IMR-90 (cell line): ENCODE measurements around the gene HOTAIR. TPM values are rescaled to one million over a fixed set of nuclear protein-coding genes. Genes with fewer than 3 reads are reported as not detected.

Experiments used
- ATAC-seq: fragments of 200-7000 bp; cut with Tn5 transposase; 2 replicates; pipeline ENCODE4 v1.9.1; 2020; ENCODE audit warnings: low read depth, mild to moderate bottlenecking, moderate library complexity
- BruUV-seq: library from RNA; stranded (reverse); fragments of 400-500 nt; replicated peaks from 2 replicates; lab custom pipeline; 2021; lab: Mats Ljungman, UMichigan
- CTCF ChIA-PET: fragments of 300-600 bp; formaldehyde crosslinking; extraction: SDS; loops from one replicate; lab custom pipeline; 2021; ENCODE audit warnings: antibody characterized with exemption; lab: Yijun Ruan, JAX
- POLR2A ChIA-PET: fragments of 300-600 bp; sonication (Branson Sonifier 250); formaldehyde crosslinking; loops from one replicate; lab custom pipeline; 2022; ENCODE audit warnings: antibody characterized with exemption; ENCODE audit not compliant: unreplicated experiment; lab: Charles Lee
- DNase-seq: peaks from one replicate; pipeline ENCODE4 v3.0.0; 2013
- H2AFZ ChIP-seq: replicated peaks from 2 replicates; pipeline ENCODE3; 2013; ENCODE audit warnings: low read length, mild to moderate bottlenecking; ENCODE audit not compliant: poor library complexity
- H2AK5ac ChIP-seq: 2 replicates; pipeline ENCODE4 v1.6.1; 2013; ENCODE audit warnings: low read depth, low read length, inconsistent platforms
- H2AK9ac ChIP-seq: replicated peaks from 2 replicates; pipeline ENCODE3; 2013; ENCODE audit warnings: mild to moderate bottlenecking, low read depth, low read length, moderate library complexity; ENCODE audit not compliant: poor library complexity
- H2BK120ac ChIP-seq: 2 replicates; pipeline ENCODE4 v1.6.1; 2013; ENCODE audit warnings: low read depth, low read length, inconsistent platforms
- H2BK15ac ChIP-seq: 3 replicates; pipeline ENCODE4 v1.6.1; 2013; ENCODE audit warnings: low read depth, low read length, inconsistent platforms
- H2BK20ac ChIP-seq: 2 replicates; pipeline ENCODE4 v1.6.1; 2013; ENCODE audit warnings: low read depth, mild to moderate bottlenecking, inconsistent platforms, low read length, moderate library complexity
- H2BK5ac ChIP-seq: 2 replicates; pipeline ENCODE4 v1.6.1; 2013; ENCODE audit warnings: mild to moderate bottlenecking, low read depth, low read length, inconsistent platforms; ENCODE audit not compliant: poor library complexity, severe bottlenecking
- H3K14ac ChIP-seq: replicated peaks from 2 replicates; pipeline ENCODE4 v1.6.1; 2013; ENCODE audit warnings: low read depth, low read length, inconsistent platforms
- H3K18ac ChIP-seq: 2 replicates; pipeline ENCODE4 v1.6.1; 2013; ENCODE audit warnings: low read depth, low read length, control low read depth
- H3K23ac ChIP-seq: 2 replicates; pipeline ENCODE4 v1.6.1; 2013; ENCODE audit warnings: low read depth, low read length, inconsistent platforms
- H3K27ac ChIP-seq: 2 replicates; pipeline ENCODE4 v1.5.1; 2013; ENCODE audit warnings: mild to moderate bottlenecking, control low read depth, low read length; ENCODE audit not compliant: insufficient read depth
- H3K27me3 ChIP-seq: 2 replicates; pipeline ENCODE4 v1.6.1; 2013; ENCODE audit warnings: low read length; ENCODE audit not compliant: control insufficient read depth, insufficient read depth
- H3K36me3 ChIP-seq: 2 replicates; pipeline ENCODE4 v1.6.1; 2013; ENCODE audit warnings: low read length, mixed read lengths; ENCODE audit not compliant: control insufficient read depth, insufficient read depth
- H3K4ac ChIP-seq: 2 replicates; pipeline ENCODE4 v1.6.1; 2013; ENCODE audit warnings: low read depth, low read length, inconsistent platforms
- H3K4me1 ChIP-seq: 2 replicates; pipeline ENCODE4 v1.6.1; 2013; ENCODE audit warnings: low read length, mixed read lengths; ENCODE audit not compliant: control insufficient read depth, insufficient read depth
- H3K4me2 ChIP-seq: 2 replicates; pipeline ENCODE4 v1.6.1; 2013; ENCODE audit warnings: low read depth, mild to moderate bottlenecking, control low read depth, low read length, moderate library complexity
- H3K4me3 ChIP-seq: 2 replicates; pipeline ENCODE4 v1.5.1; 2013; ENCODE audit warnings: low read depth, mild to moderate bottlenecking, control low read depth, low read length, moderate library complexity; ENCODE audit not compliant: insufficient read depth
- H3K56ac ChIP-seq: 2 replicates; pipeline ENCODE4 v1.6.1; 2013; ENCODE audit warnings: low read length, inconsistent platforms; ENCODE audit not compliant: insufficient read depth; ENCODE audit errors: extremely low read depth
- H3K79me1 ChIP-seq, 2 experiments: 2 replicates each; pipeline ENCODE4 v1.6.1; 2013; ENCODE audit warnings: low read length in 2 of 2, inconsistent platforms in 1 of 2, low read depth in 1 of 2
- H3K9ac ChIP-seq: 2 replicates; pipeline ENCODE4 v1.6.1; 2013; ENCODE audit warnings: low read depth, low read length, control low read depth
- H3K9me1 ChIP-seq: 2 replicates; pipeline ENCODE4 v1.6.1; 2013; ENCODE audit warnings: low read length, inconsistent platforms; ENCODE audit not compliant: insufficient read depth
- H3K9me3 ChIP-seq: 2 replicates; pipeline ENCODE4 v1.6.1; 2013; ENCODE audit warnings: low read length; ENCODE audit not compliant: control insufficient read depth, insufficient read depth
- H4K20me1 ChIP-seq: 2 replicates; pipeline ENCODE4 v1.6.1; 2013; ENCODE audit warnings: low read length, inconsistent platforms; ENCODE audit not compliant: insufficient read depth
- H4K5ac ChIP-seq: 2 replicates; pipeline ENCODE4 v1.6.1; 2013; ENCODE audit warnings: mild to moderate bottlenecking, low read depth, low read length, control low read depth
- H4K8ac ChIP-seq, 2 experiments: 2 replicates each; pipeline ENCODE4 v1.6.1; 2013; ENCODE audit warnings: low read depth in 2 of 2, low read length in 2 of 2, control low read depth in 1 of 2, inconsistent platforms in 1 of 2
- H4K91ac ChIP-seq: 2 replicates; pipeline ENCODE4 v1.6.1; 2013; ENCODE audit warnings: low read depth, low read length, inconsistent platforms; ENCODE audit not compliant: insufficient read depth
- BHLHE40 ChIP-seq: fragments of 150-350 bp; IDR thresholded peaks from 2 replicates; pipeline ENCODE4 v1.6.1; 2016; ENCODE audit warnings: mild to moderate bottlenecking, low read depth, low read length
- CEBPB ChIP-seq: IDR thresholded peaks from 2 replicates; pipeline ENCODE4 v1.6.1; 2012; ENCODE audit warnings: low read depth, low read length, improper control_type of control experiment
- CHD1 ChIP-seq: IDR thresholded peaks from 2 replicates; pipeline ENCODE4 v1.6.1; 2012; ENCODE audit warnings: low read depth, low read length, improper control_type of control experiment
- CTCF ChIP-seq: conservative IDR thresholded peaks from 2 replicates; pipeline ENCODE4 v1.5.1; 2012; ENCODE audit warnings: mild to moderate bottlenecking, low read depth, low read length, improper control_type of control experiment
- ELK1 ChIP-seq: fragments of 150-350 bp; IDR thresholded peaks from 2 replicates; pipeline ENCODE4 v1.6.1; 2016; ENCODE audit warnings: low read depth, mild to moderate bottlenecking, low read length, moderate library complexity, borderline replicate concordance
- FOS ChIP-seq: fragments of 150-350 bp; IDR thresholded peaks from 2 replicates; pipeline ENCODE4 v1.6.1; 2016; ENCODE audit warnings: low read depth, low read length
- MAFK ChIP-seq: IDR thresholded peaks from 2 replicates; pipeline ENCODE4 v1.6.1; 2012; ENCODE audit warnings: low read depth, low read length, improper control_type of control experiment
- MXI1 ChIP-seq: IDR thresholded peaks from 2 replicates; pipeline ENCODE4 v1.6.1; 2012; ENCODE audit warnings: low read depth, mild to moderate bottlenecking, low read length, moderate library complexity, borderline replicate concordance
- NFE2L2 ChIP-seq: fragments of 150-350 bp; IDR thresholded peaks from 2 replicates; pipeline ENCODE4 v1.6.1; 2016; ENCODE audit warnings: low read depth, mild to moderate bottlenecking, low read length
- POLR2A ChIP-seq: IDR thresholded peaks from 2 replicates; pipeline ENCODE4 v1.6.1; 2012; ENCODE audit warnings: mild to moderate bottlenecking, low read depth, low read length
- RAD21 ChIP-seq: IDR thresholded peaks from 2 replicates; pipeline ENCODE4 v1.6.1; 2012; ENCODE audit warnings: low read length, improper control_type of control experiment
- RCOR1 ChIP-seq: IDR thresholded peaks from 2 replicates; pipeline ENCODE4 v1.6.1; 2012; ENCODE audit warnings: mild to moderate bottlenecking, low read length, improper control_type of control experiment; ENCODE audit not compliant: insufficient replicate concordance
- RFX5 ChIP-seq: IDR thresholded peaks from 2 replicates; pipeline ENCODE4 v1.8.0; 2012; ENCODE audit warnings: low read depth, mild to moderate bottlenecking, low read length, moderate library complexity
- SMC3 ChIP-seq: fragments of 150-350 bp; IDR thresholded peaks from 2 replicates; pipeline ENCODE4 v1.6.1; 2016; ENCODE audit warnings: low read depth, mild to moderate bottlenecking, antibody characterized with exemption, low read length, moderate library complexity
- USF2 ChIP-seq: fragments of 150-350 bp; IDR thresholded peaks from 2 replicates; pipeline ENCODE4 v1.6.1; 2017; ENCODE audit warnings: mild to moderate bottlenecking, antibody characterized with exemption, low read length, low read depth
- WGBS, 2 experiments: methylation state at CpG; one replicate each; pipeline versions ENCODE4 v1.1.5 to v1.1.7; 2013; ENCODE audit warnings: missing lambda C conversion rate in 2 of 2; ENCODE audit not compliant: insufficient read length in 1 of 2; ENCODE audit errors: extremely low coverage in 2 of 2; 5-methylcytosine and 5-hydroxymethylcytosine counted together
- dilution Hi-C: fragments of 300-500 bp; cut with HindIII; formaldehyde crosslinking; loops from one replicate; pipeline ENCODE4 v1.14.3; 2018; ENCODE audit warnings: low sequenced_read_pairs; ENCODE audit not compliant: unreplicated experiment
- in situ Hi-C: fragments of 300-500 bp; cut with MboI; formaldehyde crosslinking; loops from 3 replicates; pipeline ENCODE4 v1.14.3; 2019; ENCODE audit warnings: low sequenced_read_pairs, inconsistent platforms, mixed read lengths
- intact Hi-C: fragments of 100-400 bp; cut with micrococcal nuclease; formaldehyde crosslinking; loops from 2 replicates; pipeline ENCODE4 v1.10.0; 2022
- polyA plus RNA-seq, 3 experiments: library from polyadenylated mRNA; depleted of rRNA; stranded (reverse); fragments of >200 nt; gene quantifications; 2 replicates each; pipeline ENCODE4 v1.2.3, GENCODE V29; 2012; ENCODE audit warnings: low replicate concordance in 1 of 3
- total RNA-seq: library from RNA; depleted of rRNA; stranded (reverse); fragments of >200 nt; gene quantifications from 2 replicates; pipeline ENCODE4 v1.2.3, GENCODE V29; 2012

HOTAIR gene
- total and polyA plus RNA-seq, 2 of the 4 experiments (the other 2 are of a cell fraction), result not detected

GRCh38 chr12:53998110-53998899 is 23.6 kb upstream of the HOTAIR start:
- H3K27me3 ChIP-seq, result peaks cover 98% of the 10 kb centered on the region
- H3K4me3 ChIP-seq, result no peak overlapping the region
- ChIA-PET CTCF (interaction anchor here (1.1 kb wide), 2 partner anchors 193 to 203 kb away, joined by 3 to 4 read pairs; no protein-coding TSS in a partner anchor), POLR2A (no interaction called here)
- H3K36me3 ChIP-seq, result no peaks in the 10 kb centered on the region
- no TSS peak for BruUV-seq
- no peak for ATAC-seq
- H3K9me1 ChIP-seq, result no peaks in the 10 kb centered on the region
- H3K27ac ChIP-seq, result no peak overlapping the region
- peaks cover 15% of the 10 kb centered on the region for H3K9me3 ChIP-seq
- H4K91ac ChIP-seq, result no peak overlapping the region
- H4K8ac ChIP-seq, result no peak overlapping the region
- no peak overlapping the region for H3K4me2 ChIP-seq
- no peaks in the 10 kb centered on the region for H3K79me1 ChIP-seq
- H2BK20ac ChIP-seq, result no peak overlapping the region
- H2BK15ac ChIP-seq, result no peak overlapping the region
- dilution Hi-C loops, result no loop called here
- H3K4me1 ChIP-seq, result peaks cover 2% of the 10 kb centered on the region; the same call in 1 of the 2 replicates
- no peak for DNase-seq
- in situ Hi-C loops, result loop anchor here (10.0 kb wide), 2 partner anchors 234 to 376 kb away; no protein-coding TSS in a partner anchor
- H3K18ac ChIP-seq, result no peak overlapping the region
- H3K9ac ChIP-seq, result no peak overlapping the region
- no CpG with 5 or more reads among the region's 11 CpGs for WGBS, 2 experiments
- no peak overlapping the region for H2AK5ac ChIP-seq
- intact Hi-C loops, result no loop called here
- no peak overlapping the region for H3K56ac ChIP-seq
- H4K5ac ChIP-seq, result no peak overlapping the region
- no peaks in the 10 kb centered on the region for H4K20me1 ChIP-seq
- H3K23ac ChIP-seq, result no peak overlapping the region
- H2BK5ac ChIP-seq, result no peak overlapping the region
- H2BK120ac ChIP-seq, result no peak overlapping the region
- H2AFZ ChIP-seq, result no peak overlapping the region
- no peak overlapping the region for H3K4ac ChIP-seq
- H3K14ac ChIP-seq, result no peak overlapping the region
- no peak overlapping the region for H2AK9ac ChIP-seq
- TF ChIP-seq MAFK, result no peak
- TF ChIP-seq USF2, result no peak
- no peak for TF ChIP-seq ELK1
- no peak for TF ChIP-seq FOS
- TF ChIP-seq CHD1, result no peak
- TF ChIP-seq POLR2A, result no peak
- no peak for TF ChIP-seq CTCF
- TF ChIP-seq SMC3, result no peak
- no peak for TF ChIP-seq RFX5
- TF ChIP-seq MXI1, result no peak
- no peak for TF ChIP-seq NFE2L2
- TF ChIP-seq CEBPB, result no peak
- no peak for TF ChIP-seq RAD21
- no peak for TF ChIP-seq RCOR1
- TF ChIP-seq BHLHE40, result no peak
